HTR-8/SVneo (cell line): ENCODE results near the gene CCNC.
A peak's percentile ranks its signal among the peaks of the same experiment; 100 is the strongest.

Experiments
- DNase-seq: peaks from one replicate; pipeline ENCODE4 v3.0.0; 2011; ENCODE audit warnings: low spot score, mixed read lengths; ENCODE audit not compliant: insufficient read length
- FAIRE-seq: peaks from 2 replicates; lab custom pipeline; 2011; peaks lifted over from hg19 to GRCh38; lab: Jason Lieb, UNC

The CCNC gene

DNA sequence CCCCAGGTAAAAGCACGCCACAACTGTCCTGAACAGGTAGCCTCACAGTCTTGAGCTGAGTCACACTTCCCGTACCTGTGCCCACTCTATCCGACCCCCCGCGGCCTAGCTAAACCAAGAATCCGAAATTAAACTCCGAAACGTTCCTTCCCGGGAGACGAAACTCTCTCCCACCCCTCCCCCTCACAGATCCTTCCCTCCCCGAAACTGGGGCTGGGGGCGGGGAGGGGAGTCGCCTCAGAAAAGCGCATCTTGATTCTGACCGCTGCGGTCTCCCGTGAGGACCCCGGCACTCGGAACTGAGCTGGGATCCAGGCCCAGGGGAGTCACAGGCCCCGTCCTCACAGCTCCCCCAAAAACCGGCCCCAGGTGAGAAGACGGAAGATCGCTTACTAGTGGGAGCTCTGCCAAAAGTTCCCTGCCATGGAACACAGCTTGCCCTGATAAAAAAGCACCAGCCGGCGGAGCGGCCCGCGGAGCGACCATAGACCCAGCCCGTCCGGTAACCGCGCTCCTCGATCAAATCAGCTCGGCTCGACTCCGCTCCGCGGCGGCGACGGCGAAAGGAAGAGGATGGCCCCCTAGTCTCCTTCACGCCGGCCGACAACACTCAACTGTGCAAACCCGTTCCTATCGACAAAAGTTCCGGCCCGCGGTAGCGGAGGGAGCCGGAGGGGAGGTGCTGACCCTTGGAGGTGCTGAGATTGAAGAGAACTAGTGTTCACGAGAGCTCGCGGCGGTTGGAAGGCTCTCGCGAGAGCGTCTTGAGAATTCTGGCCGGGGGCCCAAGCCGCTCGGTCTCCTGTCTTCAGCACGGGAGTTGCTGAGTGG lies at the start of gene CCNC:
Gene CCNC, minus strand, starts transcription at position 558 of the 831 bp plus-strand sequence. Its CDS starts 133 bp downstream, at position 425.
- FAIRE-seq (peak; percentile 91), DNase-seq (peak; percentile 89)

DNA sequence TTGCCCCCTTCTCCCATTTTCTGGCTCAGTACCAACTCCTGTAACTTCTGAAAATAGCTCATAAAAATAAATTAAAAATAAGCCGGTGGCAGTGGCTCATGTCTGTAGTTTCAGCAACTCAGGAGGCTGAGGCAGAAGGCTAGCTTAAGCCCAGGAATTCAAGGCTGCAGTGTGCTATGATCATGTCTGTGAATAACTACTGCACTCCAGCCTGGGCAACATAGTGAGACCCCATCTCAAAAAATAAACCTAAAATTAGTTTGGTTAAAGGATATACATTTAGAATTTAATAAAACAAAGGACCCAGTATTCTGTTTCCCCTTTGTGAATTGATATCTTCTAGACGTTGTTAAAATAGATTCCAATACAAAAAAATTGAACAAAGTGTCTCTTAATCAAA lies 48.7 kb upstream of the CCNC start:
- DNase-seq (no peak), FAIRE-seq (no peak)

GRCh38 chr6:99614430-99615186 lies 46.1 kb upstream of the CCNC start:
- DNase-seq = no peak
- FAIRE-seq = peak; percentile 62

- no peak for FAIRE-seq
- DNase-seq = no peak
These were observed 45.4 kb upstream of the CCNC start for GRCh38 chr6:99613705-99614429.

- DNase-seq (no peak), FAIRE-seq (no peak)
These were observed 44.9 kb upstream of the CCNC start for GRCh38 chr6:99613409-99613704.

GRCh38 chr6:99612551-99613408 lies 44.3 kb upstream of the CCNC start:
- FAIRE-seq (no peak), DNase-seq (no peak)

- DNase-seq = no peak
- no peak for FAIRE-seq
These were observed 42.7 kb upstream of the CCNC start for GRCh38 chr6:99611148-99611547.

GRCh38 chr6:99609905-99610489 lies 41.5 kb upstream of the CCNC start:
- FAIRE-seq = no peak

DNA sequence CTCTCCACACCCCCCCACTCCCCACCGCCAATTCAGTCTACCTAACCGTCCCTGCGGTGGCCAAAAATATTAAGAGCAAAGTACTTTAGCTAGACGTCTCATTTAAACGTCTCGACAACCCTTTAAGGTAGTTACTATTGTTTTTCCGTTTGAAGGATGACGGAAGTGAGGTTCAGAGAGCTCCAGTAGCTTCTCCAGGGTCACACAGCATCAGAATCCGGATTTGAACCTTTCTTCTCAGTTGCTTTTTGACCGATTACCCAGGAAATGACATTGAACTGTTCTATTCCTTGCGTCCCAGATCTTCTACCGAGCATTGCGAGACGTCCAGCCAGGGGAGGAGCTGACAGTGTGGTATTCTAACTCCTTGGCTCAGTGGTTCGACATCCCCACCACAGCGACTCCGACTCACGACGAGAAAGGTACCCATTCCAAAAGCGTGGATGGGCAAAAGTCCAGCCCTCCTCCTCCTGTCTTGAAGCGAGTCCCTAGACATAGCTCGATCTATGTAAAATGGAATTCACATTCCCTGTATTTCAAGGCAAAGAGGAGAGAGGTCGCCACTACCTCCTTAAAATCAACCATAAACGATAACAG lies 40.5 kb upstream of the CCNC start:
- FAIRE-seq (no peak), DNase-seq (no peak)

More at GRCh38 chr6:99609905-99610489, 41.5 kb upstream of the CCNC start:
- no peak for DNase-seq

GRCh38 chr6:99608059-99608885 lies 39.8 kb upstream of the CCNC start:
- DNase-seq = no peak
- no peak for FAIRE-seq

DNA sequence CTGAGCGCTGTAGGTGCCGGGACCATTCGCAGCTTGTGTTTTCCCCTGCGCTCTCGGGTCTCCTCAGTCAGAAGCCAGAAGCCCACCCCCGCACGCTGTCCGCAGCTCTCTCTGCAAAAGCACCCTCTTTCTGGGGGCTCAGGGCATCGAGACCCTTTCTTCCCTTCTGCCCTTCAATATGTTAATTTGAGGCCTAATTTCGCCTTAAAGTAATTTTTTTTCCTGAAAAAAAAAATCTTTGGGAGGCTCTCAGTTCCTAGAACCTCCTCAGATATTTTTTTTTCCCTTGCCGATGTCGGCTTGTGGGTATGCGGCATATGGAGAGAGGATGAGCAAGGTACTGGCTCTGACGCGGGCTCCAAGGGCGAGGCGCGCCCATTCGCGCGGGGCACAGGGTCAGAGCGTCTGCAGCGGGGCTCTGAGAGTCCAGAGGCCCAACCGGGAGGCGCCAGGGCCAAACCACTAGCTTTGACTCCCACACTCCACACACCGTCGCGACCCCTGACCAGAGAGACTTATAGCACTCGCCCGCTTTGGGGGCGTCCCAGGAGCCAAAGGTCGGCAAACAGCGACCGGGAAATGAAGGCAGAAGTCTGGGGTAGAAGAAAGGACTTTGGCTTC lies 39.1 kb upstream of the CCNC start:
- DNase-seq (no peak), FAIRE-seq (no peak)

GRCh38 chr6:99606656-99607415 lies 38.4 kb upstream of the CCNC start, which contains the start of gene PRDM13:
Gene PRDM13 (plus strand): TSS chr6:99606833. CDS start chr6:99607035, 202 bp downstream.
- FAIRE-seq (no peak), DNase-seq (no peak)

DNA sequence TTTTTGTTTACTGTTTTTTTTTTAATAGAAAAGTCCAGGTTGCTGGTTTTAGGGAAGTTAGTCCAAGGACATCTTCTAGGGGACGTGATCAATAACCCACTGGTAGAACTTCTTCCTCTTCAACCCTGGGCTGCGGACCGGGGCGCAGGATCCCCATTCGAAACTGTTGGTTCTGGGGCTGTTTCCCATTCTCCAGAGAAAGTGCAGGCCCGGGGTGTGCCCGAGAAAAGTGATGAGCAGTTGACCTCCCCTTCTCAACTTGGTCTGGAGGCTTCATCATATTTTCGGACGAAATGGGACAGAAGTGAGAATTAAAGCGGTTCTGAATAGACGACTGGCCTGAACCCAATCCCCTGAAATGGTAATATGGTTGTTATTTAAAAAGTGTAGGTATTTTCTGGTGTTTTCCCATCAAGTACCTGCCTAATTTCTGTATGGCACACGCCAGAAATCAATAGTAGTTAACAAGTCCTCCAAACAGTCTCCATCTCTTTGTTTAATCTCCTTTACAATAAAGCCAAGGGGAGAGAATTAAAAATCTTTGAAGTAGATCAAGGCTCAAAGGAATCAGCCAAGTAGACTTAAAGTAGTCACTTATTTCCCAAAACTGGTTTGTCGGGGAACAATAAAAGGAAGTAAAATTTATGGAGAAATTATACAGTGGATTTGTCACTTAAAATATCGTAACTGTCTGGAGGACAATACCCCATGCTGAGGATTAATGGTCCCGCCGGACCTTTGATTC lies 37.6 kb upstream of the CCNC start:
- FAIRE-seq (no peak), DNase-seq (no peak)

DNA sequence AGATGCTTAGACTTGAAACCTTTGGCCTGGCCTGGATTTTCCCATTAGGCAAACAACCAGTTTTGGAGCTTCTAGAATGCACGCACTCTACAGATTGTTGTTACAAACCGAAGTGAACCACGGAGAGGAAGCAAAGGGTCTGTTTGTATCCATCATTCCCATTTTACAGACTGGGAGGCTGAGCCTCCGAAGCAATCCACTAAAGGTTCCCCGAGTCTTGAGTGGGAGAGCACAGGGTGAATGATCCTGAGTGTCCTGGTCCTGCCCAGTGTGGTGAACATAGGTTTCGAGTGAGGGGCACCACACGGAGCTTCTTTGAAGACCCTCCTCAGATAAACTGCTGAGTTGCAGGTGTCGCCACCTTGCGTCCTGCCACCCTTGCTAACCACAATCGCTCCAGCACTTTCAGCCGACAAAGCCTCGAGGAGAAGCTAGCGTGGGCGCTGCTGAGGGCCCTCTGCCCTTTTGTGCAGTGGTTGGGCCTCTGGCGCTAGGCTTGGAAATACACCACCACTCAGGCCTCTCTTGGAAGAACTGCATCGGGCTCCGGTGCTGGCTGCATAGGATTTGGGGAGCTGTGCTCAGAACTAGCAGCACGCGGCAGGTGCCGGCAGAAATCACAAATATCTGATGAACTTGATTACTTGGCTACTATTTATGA lies 36.7 kb upstream of the CCNC start:
- FAIRE-seq (no peak), DNase-seq (no peak)

GRCh38 chr6:99604166-99605073 lies 36.0 kb upstream of the CCNC start:
- FAIRE-seq (no peak), DNase-seq (no peak)
